ENCODE measurements around the gene PHF19.
A peak's percentile ranks its signal among the peaks of the same experiment; 100 is the strongest.

Gene PHF19

DNA sequence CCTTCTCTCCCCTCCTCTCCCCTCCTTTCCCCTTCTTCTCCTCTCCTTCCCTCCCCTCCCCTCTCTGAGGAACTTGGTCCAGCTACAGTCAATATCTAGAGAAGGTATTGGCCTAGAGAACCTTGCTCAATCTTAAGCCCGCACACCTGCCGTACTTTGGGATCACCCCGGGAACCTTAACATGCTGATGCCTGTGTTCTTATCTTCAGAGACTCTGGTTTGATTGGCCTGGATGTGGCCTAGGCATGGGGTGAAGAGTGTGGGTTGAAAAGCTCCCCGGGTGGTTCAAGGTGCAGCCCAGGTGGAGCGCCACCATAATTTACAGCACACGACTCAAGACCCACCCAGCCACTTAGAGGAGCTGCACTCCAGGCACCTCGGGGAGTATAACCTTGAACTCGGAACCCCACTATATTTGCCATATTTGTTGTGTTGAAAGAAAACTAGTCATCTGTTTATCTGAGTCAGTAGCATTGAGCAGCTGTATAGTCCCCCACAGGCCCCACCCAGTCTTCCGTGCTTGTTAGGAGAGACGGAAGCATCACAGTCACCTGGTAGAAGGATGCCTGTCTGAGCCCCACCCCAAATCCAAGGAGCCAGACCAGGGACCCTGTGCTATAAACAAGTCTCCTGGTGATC, 14.4 kb upstream of the PHF19 start:
- DNase-seq: peak; percentile 64

DNA sequence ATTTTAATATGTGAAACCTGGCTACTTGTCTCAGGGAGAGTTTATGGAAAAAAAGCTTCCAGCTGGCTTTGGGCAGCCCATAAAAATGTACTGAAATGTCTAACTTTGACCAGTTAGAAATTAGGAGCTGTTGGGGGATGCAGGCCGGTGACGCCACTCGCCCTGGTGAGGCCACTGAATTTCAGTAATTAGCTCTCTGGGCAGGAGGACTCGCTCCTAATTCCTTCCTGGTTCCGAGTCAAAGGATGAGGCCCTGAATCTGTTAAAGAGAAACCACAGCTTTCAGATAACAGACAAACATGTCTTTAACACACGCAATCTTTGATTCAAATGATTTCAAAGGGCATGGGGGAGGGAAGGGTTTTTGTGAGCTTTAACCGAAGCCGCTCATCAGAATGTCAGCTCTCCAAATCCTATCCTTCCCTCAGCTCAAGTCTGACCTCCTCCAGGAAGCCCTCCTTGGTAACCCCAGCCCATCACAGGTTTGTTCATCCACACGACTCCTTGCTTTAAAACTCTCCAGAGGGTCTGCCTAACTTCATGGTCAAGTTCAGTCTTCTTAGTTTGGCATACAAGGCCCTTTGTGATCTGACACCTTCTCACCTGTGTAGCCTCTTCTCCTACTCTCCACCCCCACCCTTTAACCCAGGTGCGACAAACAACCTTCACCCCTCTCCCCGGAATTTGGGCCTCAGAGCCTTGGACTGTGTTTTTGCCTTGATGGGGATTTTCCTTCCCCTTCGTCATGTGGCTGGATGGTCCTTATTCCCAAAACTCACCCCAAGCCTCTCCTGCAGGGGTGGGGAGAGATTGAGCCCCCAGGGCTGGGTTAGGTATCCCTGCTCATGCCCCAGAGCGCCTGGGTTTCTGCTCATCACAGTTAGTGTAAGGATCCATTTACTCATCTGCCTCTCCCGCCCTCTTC, 13.6 kb upstream of the PHF19 start:
- peak; percentile 36 for DNase-seq

DNA sequence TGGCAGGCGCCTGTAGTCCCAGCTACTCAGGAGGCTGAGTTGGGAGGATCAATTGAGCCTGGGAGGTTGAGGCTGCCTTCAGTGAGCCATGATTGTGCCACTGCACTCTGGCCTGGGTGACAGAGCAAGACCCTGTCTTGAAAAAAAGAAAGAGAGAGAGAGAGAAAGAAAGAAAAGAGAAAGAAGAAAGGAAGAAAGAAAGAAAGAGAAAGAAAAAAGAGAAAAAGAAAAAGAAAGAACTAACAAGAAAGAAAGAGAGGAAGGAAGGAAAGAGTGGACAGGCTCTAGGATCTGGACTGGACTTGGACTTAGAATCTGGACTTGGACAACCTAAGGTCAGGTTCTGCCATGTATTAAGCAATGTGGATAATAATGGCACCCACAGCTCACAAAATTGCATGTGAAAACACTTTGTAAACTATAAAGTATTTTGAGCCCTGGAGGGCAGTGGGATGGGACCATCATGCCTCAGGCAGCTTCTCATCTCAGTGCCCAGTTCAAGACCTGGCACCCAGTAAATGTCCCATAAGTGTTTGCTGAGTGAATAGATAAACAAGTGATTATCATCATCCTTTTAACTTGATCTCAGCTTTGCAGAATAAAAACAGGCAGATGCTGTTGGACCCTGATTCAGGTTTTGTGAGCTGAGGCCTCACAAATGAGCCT, 12.8 kb upstream of the PHF19 start:
- DNase-seq: no peak

DNA sequence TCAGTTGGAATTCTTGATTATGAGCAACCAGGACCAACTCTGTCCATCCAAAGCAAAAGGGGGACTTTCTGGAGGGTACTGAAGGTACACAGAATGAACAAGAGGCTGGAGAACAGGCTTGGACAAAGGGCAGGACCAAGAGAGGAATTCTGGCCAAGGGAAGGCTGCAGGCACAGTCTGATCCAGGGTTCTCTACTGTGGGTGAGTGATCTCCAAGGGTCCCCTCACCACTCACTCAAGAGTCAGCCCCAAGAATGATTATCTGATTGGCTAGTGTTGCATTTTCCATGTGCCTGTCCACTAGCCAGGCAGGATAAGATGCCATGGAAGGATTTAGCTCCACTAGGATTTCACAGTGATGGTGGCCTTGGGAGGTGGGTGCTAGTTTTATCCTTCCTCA, 11.6 kb upstream of the PHF19 start:
- DNase-seq: no peak

DNA sequence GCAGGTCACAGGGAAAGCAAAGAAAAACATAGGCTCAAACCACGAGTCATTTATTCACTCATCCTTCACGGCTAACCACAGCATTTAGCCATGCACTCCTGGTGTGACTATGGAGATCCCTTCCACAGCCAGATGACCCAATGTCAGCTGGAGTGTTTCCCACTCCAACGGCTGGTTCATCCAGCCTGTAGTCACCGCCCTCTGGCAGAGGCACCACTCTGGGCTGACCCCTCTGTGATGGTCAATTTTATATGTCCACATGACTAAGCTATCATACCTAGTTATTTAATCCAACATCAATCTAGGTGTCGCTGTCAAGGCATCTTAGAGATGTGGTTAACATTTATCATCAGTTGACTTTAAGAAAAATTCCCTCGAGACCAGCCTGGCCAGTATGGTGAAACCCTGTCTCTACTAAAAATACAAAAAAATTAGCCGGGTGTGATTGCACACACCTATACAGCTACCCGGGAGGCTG, 9.5 kb upstream of the PHF19 start:
- DNase-seq: no peak

DNA sequence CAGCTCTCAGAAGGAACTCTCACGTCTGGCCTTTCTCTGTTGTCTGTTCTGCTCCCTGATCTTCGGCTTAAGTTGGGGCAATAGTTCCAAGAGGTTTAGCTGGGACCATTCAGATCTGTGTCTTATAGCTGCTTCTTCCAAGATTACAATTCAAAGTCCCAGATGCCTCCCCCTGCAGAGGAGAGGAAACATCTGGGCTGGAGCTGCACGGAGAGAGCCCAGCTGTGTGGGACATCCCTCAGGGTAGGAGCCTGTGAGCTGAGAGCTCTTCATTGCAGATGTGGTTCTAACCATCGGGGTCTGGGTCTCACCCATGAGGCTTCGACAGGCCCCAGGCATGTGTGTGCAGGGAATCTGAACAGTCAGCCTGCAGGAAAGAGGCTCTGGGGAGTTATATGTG, 9.0 kb upstream of the PHF19 start:
- no peak for DNase-seq

DNA sequence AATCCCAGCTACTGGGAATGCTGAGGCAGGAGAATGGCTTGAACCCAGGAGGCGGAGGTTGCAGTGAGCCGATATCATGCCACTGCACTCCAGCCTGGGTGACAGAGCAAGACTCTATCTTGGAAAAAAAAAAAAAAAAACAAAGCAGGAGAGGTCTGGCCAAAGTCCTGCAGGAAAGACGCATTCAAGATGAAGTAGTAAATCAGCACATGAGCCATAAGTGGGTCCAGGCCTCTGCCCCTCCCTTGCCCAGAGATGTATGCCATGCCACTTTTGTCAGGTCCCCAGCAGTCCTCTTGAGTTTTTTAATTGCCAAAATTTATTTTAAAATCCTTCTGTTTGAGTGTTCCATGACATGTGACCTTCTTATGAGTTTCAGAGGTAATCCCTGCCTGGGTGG, 8.5 kb upstream of the PHF19 start:
- no peak for DNase-seq

DNA sequence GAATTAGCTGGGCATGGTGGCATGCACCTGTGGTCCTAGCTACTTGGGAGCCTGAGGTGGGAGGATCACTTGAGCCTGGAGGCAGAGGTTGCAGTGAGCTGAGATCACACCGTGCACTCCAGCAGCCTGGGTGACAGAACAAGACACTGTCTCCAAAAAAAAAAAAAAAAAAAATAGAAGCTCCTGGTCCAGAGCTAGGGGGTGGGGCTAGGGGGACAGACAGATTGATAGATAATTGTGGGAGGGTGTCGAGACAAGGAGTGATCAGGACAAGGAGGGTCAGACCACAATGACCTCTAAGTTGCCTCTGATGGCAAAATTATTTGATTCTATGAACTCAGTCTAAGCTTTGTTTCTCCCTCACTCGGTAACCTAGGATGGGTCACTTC, 6.6 kb upstream of the PHF19 start:
- DNase-seq: no peak

DNA sequence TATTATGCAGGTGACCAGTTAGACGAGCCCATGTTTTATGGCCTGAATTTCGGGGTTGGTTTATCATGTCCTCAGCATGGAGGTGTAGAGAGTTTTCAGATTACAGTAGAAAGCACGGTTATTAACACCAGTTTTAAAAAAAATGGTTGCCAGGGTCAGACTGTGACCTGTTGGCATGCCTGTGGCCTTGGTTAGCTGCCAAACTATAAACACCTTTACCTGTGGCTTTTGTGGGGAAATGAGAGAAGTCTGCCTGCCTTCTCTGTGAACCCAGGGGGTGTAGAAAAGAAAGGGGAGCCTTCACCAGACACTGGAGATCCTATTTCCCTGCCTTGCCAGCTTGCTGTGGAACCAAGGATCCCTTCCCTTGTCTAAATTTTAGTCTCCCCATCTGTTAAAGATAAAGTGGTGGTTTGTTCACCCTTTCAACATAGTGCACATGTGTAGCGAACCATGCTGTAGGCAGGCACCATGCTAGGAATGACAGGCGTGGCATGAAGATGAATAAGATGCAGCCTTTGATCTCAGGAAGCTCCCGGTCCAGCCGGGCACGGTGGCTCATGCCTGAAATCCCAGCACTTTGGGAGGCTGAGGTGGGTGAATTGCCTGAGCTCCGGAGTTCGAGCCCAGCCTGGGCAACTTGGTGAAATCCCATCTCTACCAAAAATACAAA, 6.1 kb upstream of the PHF19 start:
- no peak for DNase-seq

DNA sequence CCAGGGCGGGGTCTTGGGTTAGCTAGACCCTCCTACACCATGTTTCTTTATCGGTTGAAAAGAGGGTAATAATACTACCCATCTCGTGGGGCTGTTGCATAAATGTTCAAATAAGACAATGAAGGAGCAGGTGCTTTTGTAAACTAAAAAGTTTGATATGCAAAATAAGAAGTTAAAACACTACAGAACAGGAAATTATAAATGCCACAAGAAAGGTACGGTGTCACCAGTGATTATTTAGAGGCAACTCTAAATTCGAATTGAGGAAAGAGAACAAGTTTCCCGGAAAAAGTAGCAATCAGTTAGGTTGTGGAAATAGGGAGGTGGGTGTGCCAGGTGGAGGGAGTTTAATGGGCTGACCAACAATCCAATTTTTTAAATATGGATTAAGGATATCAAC, 2.5 kb upstream of the PHF19 start:
- DNase-seq: no peak

DNA sequence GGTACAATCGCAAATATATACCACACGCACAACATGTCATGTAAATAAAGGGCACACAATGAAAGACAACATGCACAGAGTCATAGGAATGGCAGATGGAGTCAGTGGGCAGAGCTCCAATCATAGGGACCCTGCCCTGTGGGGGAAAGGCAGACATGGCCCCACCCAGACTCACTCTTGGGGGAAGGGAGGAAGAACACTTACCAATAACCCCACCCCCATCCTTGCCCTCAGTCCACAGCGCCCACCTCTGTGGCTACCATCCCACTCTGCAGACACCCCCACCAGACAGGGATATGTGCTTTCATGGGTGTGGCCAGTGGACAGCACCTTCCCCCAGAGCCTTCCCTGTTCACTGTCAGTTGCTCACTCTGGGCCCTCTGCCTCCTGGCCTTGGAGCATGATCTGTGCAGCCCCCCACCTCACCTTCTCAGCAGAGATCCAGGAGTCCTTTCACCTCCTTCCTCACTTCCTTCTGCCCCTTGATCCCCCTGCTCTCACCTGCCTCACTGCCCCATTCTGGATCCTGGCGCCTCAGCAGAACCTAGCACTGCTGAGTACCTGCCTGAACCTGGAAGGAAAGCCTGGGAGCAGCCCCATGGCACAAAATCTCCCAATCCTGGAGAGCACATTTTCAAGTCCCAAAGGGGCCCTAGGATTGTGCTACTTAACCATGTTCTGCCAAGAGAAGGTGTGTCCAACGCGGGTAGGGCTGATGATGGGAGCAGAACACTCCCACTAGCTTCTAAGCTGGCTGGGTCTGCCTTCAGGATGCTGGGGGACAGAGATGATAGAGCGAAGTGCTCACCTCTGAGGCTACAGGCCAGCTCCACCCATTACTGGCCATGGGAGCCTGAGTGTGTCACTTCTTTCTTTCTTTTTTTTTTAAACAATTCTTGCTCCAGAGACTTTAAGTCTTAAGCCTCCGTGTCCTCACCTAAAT, 1.5 kb upstream of the PHF19 start:
- DNase-seq: no peak

DNA sequence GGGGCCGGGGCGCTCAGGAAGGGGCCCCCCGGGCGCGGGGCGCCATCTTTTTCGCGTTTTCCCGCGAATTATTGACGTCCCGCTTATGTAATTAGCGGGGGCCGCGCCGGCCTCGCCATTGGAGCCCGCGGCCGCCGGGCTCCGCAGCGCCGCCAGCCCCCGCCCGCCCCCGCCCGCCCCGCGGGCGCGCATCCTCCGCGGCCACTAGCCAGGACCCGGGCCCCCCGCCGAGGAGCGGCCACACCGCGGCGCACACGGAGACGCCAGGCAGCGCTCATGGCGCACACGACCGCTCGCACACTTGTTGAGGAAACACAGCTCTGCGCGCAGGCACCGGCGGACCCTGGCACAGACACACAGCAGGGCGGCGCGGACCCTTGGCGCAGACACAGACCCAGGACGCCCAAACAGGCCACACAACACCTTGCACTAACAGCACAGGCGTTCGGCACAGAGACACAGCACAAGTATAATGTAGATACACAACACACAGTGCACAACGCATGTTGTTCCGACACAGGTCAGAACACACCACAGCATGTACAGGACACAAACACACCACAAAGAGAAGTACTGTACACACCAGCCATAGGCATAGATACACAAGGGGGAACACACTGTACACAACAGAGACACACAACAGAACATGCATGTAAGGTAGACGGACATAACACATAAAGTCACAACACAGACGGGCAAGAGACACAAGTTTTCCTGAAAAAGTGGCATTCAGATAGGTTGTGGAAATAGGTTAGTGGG, 467 bp upstream of the PHF19 start:
- DNase-seq: peak; percentile 65

DNA sequence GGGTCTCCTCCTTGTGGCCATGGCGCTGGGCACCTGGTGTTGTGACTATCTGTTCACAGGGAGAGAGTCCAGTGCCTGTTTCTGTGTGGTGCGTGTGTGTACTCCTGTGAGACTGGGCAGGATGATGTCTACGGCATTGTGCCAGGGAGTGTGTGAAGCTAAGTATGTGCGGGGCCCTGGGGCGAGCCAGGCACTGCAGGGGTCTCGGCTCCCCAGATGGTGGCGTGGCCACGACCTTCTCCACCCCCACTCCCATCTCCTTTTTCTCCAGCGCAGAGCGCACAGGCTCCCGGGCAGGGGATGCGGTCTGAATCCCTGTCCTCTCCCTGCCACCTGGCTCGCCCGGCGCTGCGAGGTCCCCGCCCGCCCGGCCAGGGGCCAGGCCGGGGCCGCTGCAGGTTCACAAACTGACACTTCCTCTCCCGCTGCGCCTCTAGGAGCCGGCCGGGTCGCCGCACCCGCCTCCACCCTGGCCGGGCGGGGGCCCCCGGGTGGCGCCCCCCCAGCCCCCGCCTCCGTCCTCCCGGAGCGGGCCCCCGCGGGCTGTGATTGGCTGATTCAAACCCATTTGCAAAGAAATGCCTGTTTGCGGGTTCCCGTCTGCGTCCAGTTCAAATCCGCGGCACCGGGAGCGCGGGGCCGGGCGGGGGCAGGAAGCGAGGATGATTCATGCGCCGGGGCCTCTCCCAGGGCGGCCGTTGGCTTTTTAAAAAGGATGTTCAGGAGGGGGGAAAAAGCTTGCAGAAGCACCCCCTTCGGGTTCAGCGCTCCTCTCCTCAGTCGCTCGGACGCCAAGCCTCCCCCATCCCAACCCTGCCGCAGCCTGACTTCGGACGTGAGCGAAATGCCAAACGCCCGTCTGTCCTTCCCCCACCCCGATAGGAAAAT, 790 bp downstream of the PHF19 start:
- peak; percentile 82 for DNase-seq

DNA sequence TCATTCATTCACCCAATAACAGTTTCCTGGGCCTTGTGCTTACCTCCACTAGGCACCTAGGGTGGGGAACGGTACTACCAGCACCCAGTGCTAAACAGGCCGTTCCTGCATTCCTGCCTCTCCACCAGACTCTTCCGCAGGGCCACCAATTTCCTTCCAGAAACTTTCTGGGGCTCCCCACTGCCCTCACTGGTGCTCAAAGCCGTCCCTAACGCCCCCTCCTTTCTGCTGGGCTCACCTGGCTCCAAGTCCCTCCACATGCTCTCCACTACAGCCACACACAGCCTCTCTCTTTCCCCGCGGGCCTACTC, 1.4 kb downstream of the PHF19 start:
- DNase-seq: no peak

DNA sequence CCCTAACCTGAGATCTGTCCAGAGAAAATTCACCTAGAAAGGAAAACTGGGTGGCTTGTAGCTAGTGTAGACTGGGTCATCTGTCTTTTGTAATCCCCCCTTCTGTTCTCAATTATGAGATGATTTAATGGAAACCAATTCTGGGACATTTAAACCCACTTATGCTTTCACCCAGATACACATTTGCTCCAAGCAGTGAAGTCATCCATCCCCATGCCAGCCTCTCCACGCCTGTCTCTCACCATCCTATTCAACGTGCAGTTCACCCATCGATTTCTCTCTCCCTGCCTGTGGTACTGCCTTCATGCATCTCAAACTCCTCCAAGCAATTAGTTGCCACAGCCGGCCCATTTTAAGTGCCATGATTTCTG, 1.8 kb downstream of the PHF19 start:
- no peak for DNase-seq

DNA sequence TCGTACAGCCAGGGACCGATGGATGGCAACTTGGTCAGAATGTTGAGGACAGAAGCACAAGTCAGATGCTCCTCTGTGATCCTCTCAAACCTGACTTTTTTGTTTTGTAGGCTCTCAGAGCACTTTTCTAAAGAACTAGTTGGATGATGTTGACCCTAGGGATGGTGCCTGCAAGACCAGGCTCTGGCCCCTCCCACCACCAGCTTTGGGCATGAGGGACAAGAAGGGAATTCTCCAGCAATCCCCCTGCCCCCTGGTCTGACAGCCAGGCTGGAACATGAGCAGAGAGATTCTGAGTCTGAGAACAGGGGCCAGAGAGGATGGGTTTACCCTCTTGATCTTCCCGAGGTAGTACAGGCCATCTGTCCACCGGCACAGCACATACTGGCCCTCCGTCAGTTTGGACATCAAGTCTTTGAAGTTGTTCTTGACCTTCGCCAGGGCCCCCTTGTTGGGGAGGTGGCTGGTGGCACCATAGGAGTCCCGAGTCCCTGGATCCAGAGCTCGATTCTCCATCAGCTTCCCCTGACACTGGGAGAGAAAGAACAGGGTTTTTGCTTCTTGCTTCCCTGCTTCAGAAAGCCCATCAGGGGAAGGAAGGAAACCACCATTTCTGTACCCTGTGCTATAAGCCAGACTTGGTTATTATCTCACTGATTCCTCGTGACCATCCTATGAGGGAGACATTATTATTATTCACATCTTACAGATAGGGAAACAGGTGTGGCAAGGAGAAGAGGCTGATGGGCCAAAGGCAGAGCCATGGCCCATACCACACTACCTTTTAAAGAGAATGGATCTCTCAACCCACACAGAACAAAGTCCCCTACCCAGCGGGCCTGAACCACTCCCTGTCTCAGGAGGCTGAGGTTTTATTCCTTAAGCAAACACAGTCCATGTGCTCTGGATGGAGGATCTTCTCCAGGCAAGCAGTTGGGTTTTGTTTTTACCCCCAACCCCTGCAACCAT, 2.5 kb downstream of the PHF19 start:
- no peak for DNase-seq

DNA sequence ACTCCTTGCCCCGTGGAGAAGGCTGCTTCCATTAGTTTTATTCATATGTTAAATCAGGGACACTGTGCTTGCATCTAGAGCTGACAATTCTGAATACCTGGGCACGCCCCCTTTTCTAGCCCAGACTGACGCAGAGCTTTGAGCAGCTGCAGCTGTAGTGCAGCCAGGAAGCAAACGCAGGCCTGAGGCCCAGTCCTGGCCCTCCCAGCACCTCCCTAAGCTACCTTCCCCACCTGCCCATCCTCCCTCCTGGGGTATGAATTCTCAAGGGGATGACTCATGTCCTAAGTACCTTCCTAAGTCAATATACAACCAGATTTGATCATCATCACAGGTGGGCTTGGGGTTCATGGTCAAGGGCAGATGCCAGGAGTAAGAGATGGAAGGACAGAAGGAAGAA, 3.5 kb downstream of the PHF19 start:
- no peak for DNase-seq

DNA sequence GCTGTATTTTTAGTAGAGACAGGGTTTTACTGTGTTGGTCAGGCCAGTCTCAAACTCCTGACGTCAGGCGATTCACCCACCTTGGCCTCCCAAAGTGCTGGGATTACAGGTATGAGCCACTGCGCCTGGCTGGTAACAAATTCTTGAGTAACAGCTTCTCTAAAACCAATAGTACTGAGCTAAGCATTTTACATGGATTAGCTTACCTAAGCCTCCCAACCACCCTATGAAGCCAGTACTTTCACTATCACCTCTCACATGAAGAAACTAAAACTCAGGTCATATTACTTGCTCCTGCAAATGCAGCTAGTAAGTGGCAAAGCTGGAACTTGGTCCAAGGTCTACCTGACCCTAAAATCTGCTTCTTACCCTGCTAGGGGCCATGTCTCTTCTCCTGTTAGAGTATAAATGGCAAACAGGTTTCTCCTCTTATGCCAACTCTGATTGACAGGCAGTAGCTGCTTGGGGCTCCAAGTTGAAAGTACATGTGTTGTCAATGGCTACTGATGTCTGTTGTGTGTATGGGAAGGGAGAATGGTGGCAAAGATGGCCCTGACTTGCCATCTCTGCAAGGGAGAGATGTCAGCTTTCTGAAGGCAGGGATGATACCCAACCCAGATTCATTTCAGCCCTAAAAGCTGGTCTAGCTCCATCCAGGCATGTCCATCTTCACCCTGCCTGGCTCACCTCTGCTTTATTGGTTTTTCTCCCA, 4.0 kb downstream of the PHF19 start:
- no peak for DNase-seq

DNA sequence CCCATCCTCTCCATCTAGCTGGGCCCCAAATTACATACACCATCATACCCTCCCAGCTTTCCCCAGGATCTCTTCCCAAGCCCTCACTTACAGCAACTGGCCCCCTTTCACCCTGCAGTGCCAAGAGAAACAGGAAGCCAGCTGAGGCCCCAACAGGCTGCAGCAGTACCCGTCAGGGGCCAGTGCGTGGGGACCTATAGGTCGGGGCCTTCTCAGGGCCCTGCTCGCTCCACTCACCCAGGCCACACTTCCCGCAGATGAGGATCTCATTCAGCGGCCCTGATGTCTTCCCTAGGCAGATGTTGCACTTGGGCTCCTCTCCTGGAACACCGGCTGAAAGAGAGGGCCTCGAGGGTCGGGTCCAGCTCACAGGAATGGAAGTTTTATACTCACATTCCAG, 6.8 kb downstream of the PHF19 start:
- DNase-seq: no peak

All from activated gamma-delta T cell treated with Interleukin-2 at 50 U/mL for 16 hours (primary cell).